GM10248 (cell line): ENCODE data around the gene PXT1.
"Not testable (repeated sequence)": the region's sequence is repeated elsewhere in the genome, so short reads cannot be mapped to it uniquely, and the experiment has no call there.

Experiments used
- CTCF ChIA-PET: fragments of 300-600 bp; sonication (Branson Sonifier 250); formaldehyde crosslinking; extraction: SDS; loops from one replicate; lab custom pipeline; 2021; ENCODE audit warnings: antibody characterized with exemption; lab: Yijun Ruan, JAX
- POLR2A ChIA-PET: fragments of 350-650 bp; sonication (Branson Sonifier 250); formaldehyde crosslinking; extraction: SDS; loops from one replicate; lab custom pipeline; 2020; ENCODE audit warnings: antibody characterized with exemption; lab: Yijun Ruan, JAX
- DNase-seq: peaks from one replicate; pipeline ENCODE4 v3.0.0; 2012; ENCODE audit errors: extremely low spot score
- TF ChIP-seq, protein P1 (sequence below): IDR thresholded peaks from 2 replicates; pipeline ENCODE4 v1.5.1; 2012; ENCODE audit warnings: mild to moderate bottlenecking, low read depth; ENCODE audit errors: extremely low read depth, missing control alignments, control extremely low read depth

The PXT1 gene

DNA sequence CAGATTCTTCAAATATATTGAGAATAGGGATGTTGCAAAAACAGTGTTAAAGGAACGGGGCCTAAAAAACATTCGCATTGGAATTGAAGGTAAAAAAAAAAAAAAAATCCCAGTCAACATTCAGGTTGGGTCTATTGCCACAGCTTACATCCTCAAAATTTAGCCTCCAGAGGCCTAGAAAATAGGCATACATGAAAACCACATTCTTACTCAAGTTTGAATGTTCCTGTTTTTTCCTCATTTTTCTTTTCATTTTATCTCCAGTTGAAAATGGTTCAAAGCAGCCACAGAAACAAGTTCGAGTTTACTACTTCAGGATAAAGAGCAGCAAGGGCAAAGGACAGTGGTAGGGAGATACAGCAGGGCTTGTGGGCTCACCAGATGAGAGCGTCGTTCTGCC is 42.1 kb upstream of the PXT1 start:
- POLR2A ChIA-PET, result no interaction called here
- CTCF ChIA-PET, result no interaction called here
- TF ChIP-seq, protein P1, sequence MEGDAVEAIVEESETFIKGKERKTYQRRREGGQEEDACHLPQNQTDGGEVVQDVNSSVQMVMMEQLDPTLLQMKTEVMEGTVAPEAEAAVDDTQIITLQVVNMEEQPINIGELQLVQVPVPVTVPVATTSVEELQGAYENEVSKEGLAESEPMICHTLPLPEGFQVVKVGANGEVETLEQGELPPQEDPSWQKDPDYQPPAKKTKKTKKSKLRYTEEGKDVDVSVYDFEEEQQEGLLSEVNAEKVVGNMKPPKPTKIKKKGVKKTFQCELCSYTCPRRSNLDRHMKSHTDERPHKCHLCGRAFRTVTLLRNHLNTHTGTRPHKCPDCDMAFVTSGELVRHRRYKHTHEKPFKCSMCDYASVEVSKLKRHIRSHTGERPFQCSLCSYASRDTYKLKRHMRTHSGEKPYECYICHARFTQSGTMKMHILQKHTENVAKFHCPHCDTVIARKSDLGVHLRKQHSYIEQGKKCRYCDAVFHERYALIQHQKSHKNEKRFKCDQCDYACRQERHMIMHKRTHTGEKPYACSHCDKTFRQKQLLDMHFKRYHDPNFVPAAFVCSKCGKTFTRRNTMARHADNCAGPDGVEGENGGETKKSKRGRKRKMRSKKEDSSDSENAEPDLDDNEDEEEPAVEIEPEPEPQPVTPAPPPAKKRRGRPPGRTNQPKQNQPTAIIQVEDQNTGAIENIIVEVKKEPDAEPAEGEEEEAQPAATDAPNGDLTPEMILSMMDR, result no peak
- DNase-seq, result no peak

DNA sequence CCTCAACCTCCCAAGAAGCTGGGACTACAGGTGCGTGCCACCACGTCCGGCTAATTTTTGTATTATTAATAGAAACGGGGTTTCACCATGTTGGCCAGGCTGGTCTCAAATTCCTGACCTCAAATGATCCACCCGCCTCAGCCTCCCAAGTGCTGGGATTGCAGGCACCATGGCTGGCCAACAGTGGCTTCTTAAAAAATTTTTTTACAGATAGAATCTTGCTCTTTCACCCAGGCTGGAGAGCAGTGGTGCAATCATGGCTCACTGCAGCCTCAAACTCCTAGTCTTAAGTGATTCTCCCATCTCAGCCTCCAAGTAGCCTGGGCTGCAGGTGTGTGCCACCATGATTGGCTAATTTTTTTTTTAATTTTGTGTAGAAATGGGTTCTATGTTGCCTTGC is 40.7 kb upstream of the PXT1 start:
- POLR2A ChIA-PET, CTCF ChIA-PET, DNase-seq: not testable (repeated sequence)

DNA sequence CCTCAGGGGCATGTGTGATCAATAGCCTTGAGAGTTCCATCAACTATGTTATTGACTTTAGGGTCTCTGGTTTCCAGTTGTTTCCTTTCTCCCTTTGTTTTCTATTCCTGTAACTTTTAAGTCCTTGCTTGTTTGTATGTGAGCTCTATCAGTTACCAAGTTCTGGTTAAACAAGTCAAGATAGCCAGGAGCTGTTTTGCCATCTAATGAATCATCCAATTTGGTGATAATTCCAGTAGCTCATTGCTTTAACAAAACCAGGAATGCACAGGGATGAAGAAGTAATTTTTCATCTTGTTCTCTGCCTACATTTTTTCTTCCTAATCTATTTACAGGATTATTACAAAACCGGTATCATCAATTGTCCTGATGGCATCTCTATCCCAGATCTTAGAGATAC is 36.6 kb upstream of the PXT1 start:
- ChIA-PET POLR2A (no interaction called here), CTCF (interaction anchor here (0.8 to 2.4 kb wide), 4 partner anchors 9 to 20 kb away, joined by 3 to 6 read pairs (median 4); no protein-coding TSS in a partner anchor)
- no peak for DNase-seq
- TF ChIP-seq, protein P1, result no peak

DNA sequence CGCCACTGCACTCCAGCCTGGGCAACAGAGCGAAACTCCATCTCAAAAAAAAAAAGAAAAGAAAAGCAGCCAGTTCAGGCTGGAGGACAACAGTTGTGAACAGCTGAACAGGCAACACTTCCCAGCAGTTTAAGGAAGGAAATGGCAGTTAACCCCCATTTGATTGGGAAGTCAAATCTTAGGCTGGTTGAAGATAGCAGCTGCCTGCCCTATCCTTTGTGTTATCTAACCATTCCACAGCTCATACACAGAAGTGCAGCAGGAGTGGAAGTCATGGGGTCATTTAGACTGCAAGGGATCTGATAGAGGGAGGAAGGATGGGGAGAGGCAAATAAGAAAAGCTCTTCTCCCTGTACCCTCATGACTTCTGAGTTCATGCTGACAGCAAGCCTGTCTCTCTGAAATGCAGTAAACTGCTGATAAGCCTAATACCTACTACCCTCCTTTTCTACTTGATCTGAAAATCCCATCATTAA is 35.4 kb upstream of the PXT1 start:
- DNase-seq, result no peak
- TF ChIP-seq, protein P1, result no peak
- ChIA-PET CTCF (interaction anchor here (1.5 to 2.4 kb wide), 4 partner anchors 10 to 55 kb away, joined by 3 to 8 read pairs (median 6); no protein-coding TSS in a partner anchor), POLR2A (interaction anchor here (0.6 kb wide), 1 partner anchor 15 kb away, joined by 8 read pairs; no protein-coding TSS in a partner anchor)

DNA sequence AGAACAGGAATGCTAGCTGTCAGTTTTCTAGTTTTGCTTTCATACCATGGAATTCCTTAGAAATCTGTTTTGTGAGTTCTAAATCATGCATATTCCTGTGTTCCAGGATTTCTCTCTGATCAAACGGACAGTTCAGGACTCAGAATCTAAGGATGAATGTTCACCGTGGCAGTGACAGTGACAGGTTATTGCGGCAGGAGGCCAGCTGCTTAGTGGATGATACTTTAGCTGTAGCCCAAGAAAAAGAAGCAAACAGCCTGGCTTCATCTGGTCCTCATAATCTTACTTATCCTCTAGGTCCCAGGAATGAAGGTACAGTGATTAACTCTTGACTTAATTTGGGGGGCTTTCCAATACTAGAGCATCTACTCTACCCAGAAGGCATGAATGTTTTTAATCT is 27.3 kb upstream of the PXT1 start:
- CTCF ChIA-PET, result interaction anchor here (0.9 to 1.0 kb wide), 2 partner anchors 20 to 112 kb away, joined by 3 to 4 read pairs; no protein-coding TSS in a partner anchor
- TF ChIP-seq, protein P1, result no peak
- POLR2A ChIA-PET, result no interaction called here
- no peak for DNase-seq

DNA sequence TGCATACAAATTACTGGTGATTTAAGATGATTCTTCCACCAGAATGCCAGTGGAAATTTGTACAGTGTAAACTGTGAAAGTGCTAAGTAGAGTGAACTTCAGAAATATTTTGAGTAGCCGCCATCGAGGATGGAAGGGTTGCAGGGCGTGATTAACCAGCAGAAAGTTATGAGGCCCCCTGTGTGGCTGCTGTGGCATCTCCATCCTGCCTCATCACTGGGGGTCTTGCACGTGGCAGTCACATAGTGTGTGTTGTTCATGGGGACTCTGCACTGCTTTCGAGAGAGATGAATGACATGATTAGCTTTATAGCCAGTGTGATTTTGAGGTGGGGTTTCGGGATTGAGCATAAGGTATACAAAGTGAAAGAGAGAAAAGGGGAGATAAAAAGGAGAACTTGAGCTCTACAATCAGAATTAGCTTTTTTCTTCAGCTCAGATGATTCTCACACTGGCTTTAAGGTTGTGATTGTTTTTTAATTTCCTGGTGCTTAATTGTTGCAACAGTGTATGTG is 26.6 kb upstream of the PXT1 start:
- TF ChIP-seq, protein P1, result no peak
- CTCF ChIA-PET, result interaction anchor here (0.9 to 1.2 kb wide), 2 partner anchors 38 to 113 kb away, joined by 3 read pairs; no protein-coding TSS in a partner anchor
- no peak for DNase-seq
- POLR2A ChIA-PET, result no interaction called here

DNA sequence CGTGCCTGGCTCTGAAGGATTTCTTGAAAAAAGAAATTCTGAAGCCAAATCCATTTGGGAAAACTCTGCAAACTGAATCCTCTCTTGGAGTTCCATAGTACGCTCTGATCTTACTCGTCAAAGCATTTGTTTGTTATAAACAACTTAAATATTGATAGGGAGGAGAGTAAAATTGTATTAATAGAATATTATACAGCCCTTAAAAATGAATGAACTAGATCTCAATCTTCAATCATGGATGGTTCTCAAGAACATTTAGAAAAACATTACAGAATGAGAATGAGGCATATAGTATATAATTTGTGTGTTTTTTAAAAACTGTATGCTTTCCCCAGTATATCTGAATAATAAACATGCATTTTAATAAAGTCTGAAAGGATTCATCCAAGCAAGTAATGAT is 25.0 kb upstream of the PXT1 start:
- TF ChIP-seq, protein P1, result no peak
- ChIA-PET CTCF (no interaction called here), POLR2A (no interaction called here)
- no peak for DNase-seq
